ENCODE data around the gene CCDC24. TPM values are rescaled to one million over a fixed set of nuclear protein-coding genes. Genes with fewer than 3 reads are reported as not detected.

The CCDC24 gene
- total and polyA plus RNA-seq, 2 of the 13 experiments (the other 11 are each of a cell fraction or from before 2014, with no cell fraction given) = 1.4 to 2.9 TPM

- TF ChIP-seq CBX2 (IDR thresholded peaks at IDR 0.05; ENCODE audit: low read depth, low read length) (no peak), CBX2 (CRISPR knock-in tag; IDR thresholded peaks at IDR 0.05; ENCODE audit: low read depth) (no peak), RAD51 (IDR thresholded peaks at IDR 0.05; ENCODE audit: borderline replicate concordance) (peak; percentile 99), CC2D1A (CRISPR knock-in tag; IDR thresholded peaks at IDR 0.05) (no peak), ZNF687 (CRISPR knock-in tag; IDR thresholded peaks at IDR 0.05) (peak; percentile 93), MAFF (IDR thresholded peaks at IDR 0.05; ENCODE audit: low read depth, low read length) (no peak), ISL2 (CRISPR knock-in tag; IDR thresholded peaks at IDR 0.05) (no peak), CENPX (CRISPR knock-in tag; IDR thresholded peaks at IDR 0.05) (no peak), ZNF710 (CRISPR knock-in tag; IDR thresholded peaks at IDR 0.05; ENCODE audit: borderline replicate concordance) (0 out of 2 replicates have a peak, but pooled peaks have one; percentile 50), REPIN1 (CRISPR knock-in tag; IDR thresholded peaks at IDR 0.05; ENCODE audit: borderline replicate concordance, low read depth) (peak; percentile 68; the same call in 1 of the 2 replicates), ZNF589 (CRISPR knock-in tag; conservative IDR thresholded peaks at IDR 0.05) (peak; percentile 79; the same call in 1 of the 2 replicates), MXI1 (IDR thresholded peaks at IDR 0.05; ENCODE audit: borderline replicate concordance, low read depth, low read length) (peak; percentile 84; the same call in 1 of the 3 replicates)
Measured at GRCh38 chr1:43974443-43975248, 16.8 kb upstream of the CCDC24 start, which contains the start of gene ATP6V0B (continued).

All from HepG2 (cell line).